ENCODE measurements around the gene EPHA6. TPM values are rescaled to one million over a fixed set of nuclear protein-coding genes. Genes with fewer than 3 reads are reported as not detected.

The EPHA6 gene
- polyA plus RNA-seq, 2 of the 4 experiments (the other 2 are of a cell fraction): 0.08 TPM

DNA sequence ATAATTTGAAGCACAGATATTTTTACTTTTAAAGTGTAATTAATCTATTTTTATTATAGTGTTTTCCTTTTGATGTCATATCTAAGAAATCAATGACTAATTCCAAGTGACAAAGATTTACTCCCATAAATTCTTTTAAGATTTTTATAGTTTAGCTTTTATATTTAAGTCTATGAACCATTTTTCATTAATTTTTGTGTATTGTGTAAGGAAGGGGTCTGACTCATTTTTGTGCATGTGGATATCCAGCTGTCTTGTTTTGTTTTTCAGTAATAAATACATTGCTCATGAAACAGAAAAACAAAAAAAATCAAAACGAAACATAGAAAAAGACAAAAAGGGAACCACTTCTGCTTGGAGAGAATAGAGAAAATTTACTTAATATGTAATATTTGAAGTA is 145.1 kb downstream of the EPHA6 start:
- ChIA-PET CTCF (no interaction called here), POLR2A (no interaction called here)
- H3K4me2 ChIP-seq: no peak overlapping the region
- WGBS (ENCODE audit: missing lambda C conversion rate): 3% methylated on average over 1 of the region's 1 CpG
- H3K9me3 ChIP-seq: no peaks in the 10 kb centered on the region
- TF ChIP-seq, protein P1, sequence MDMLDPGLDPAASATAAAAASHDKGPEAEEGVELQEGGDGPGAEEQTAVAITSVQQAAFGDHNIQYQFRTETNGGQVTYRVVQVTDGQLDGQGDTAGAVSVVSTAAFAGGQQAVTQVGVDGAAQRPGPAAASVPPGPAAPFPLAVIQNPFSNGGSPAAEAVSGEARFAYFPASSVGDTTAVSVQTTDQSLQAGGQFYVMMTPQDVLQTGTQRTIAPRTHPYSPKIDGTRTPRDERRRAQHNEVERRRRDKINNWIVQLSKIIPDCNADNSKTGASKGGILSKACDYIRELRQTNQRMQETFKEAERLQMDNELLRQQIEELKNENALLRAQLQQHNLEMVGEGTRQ (IDR thresholded peaks at IDR 0.05): no peak
- TF ChIP-seq FOXS1 (CRISPR knock-in tag; IDR thresholded peaks at IDR 0.05) (no peak), NR3C1 (IDR thresholded peaks at IDR 0.05) (no peak), EHMT2 (IDR thresholded peaks at IDR 0.05; ENCODE audit: low read depth) (no peak), POLR2A (IDR thresholded peaks at IDR 0.05; ENCODE audit: low read length) (no peak), JUNB (IDR thresholded peaks at IDR 0.05) (no peak), RFX5 (IDR thresholded peaks at IDR 0.05) (no peak)
- TF ChIP-seq, protein P2, sequence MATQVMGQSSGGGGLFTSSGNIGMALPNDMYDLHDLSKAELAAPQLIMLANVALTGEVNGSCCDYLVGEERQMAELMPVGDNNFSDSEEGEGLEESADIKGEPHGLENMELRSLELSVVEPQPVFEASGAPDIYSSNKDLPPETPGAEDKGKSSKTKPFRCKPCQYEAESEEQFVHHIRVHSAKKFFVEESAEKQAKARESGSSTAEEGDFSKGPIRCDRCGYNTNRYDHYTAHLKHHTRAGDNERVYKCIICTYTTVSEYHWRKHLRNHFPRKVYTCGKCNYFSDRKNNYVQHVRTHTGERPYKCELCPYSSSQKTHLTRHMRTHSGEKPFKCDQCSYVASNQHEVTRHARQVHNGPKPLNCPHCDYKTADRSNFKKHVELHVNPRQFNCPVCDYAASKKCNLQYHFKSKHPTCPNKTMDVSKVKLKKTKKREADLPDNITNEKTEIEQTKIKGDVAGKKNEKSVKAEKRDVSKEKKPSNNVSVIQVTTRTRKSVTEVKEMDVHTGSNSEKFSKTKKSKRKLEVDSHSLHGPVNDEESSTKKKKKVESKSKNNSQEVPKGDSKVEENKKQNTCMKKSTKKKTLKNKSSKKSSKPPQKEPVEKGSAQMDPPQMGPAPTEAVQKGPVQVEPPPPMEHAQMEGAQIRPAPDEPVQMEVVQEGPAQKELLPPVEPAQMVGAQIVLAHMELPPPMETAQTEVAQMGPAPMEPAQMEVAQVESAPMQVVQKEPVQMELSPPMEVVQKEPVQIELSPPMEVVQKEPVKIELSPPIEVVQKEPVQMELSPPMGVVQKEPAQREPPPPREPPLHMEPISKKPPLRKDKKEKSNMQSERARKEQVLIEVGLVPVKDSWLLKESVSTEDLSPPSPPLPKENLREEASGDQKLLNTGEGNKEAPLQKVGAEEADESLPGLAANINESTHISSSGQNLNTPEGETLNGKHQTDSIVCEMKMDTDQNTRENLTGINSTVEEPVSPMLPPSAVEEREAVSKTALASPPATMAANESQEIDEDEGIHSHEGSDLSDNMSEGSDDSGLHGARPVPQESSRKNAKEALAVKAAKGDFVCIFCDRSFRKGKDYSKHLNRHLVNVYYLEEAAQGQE (IDR thresholded peaks at IDR 0.05): no peak
- no peak for FAIRE-seq
- H3K27ac ChIP-seq: no peak overlapping the region
- no peaks in the 10 kb centered on the region for H3K4me1 ChIP-seq
- ATAC-seq: no peak
- H3K4me3 ChIP-seq: no peak overlapping the region
- DNase-seq (ENCODE audit: low read depth in 1 of 2, low spot score in 1 of 2): no peak

DNA sequence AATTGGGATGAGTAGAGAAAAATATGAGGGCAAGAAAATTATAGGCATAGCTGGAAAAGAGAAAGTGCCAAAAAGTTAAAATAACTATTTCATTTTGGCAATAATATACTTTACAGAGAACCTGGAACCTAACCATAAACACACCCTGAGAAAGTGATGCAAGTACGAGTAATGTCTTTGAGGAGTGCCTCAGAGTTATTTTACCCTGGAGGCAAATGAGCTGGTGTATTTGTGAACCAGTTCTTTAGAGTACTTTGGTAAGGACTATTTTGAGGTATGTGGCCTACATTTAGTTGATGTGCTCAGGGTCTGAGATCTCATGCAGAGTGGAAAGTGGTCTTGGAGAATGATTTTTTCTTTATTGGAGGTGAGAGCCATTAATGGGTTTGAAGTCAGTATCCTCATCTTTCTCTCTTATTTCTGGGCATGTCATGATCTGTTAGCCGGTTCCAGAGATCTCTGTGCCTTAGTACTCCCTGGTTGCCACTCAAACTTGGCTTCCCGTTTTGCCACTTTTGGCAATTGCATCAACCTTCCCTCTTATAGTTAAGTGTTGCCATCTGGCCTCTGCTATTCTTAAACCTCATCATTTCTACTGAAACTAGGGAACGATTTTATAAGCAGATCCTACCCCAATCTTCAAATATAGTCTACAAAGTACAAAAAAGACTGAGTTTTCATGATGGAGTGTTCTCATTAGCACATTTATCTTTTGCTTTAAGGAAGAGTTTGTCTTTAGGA is 145.7 kb downstream of the EPHA6 start:
- Histone ChIP-seq H3K9me3 (no peaks in the 10 kb centered on the region), H3K4me3 (no peak overlapping the region), H3K4me2 (no peak overlapping the region), H3K27ac (no peak overlapping the region), H3K4me1 (no peaks in the 10 kb centered on the region)
- CTCF ChIA-PET: no interaction called here
- POLR2A ChIA-PET: no interaction called here
- WGBS (ENCODE audit: missing lambda C conversion rate): 3% methylated on average over 4 of the region's 4 CpGs
- FAIRE-seq (no peak), DNase-seq (ENCODE audit: low read depth in 1 of 2, low spot score in 1 of 2) (no peak), ATAC-seq (no peak)
- TF ChIP-seq EHMT2 (IDR thresholded peaks at IDR 0.05; ENCODE audit: low read depth) (no peak), NPAS2 (CRISPR knock-in tag; IDR thresholded peaks at IDR 0.05; ENCODE audit: borderline replicate concordance) (no peak), FOSL2 (IDR thresholded peaks at IDR 0.05) (no peak), FOSL2 (CRISPR knock-in tag; IDR thresholded peaks at IDR 0.05) (no peak), ZSCAN20 (CRISPR knock-in tag; IDR thresholded peaks at IDR 0.05) (no peak), GATA3 (IDR thresholded peaks at IDR 0.05; ENCODE audit: borderline replicate concordance) (no peak), PHF8 (IDR thresholded peaks at IDR 0.05; ENCODE audit: borderline replicate concordance, low read depth) (no peak), RCOR1 (IDR thresholded peaks at IDR 0.05; ENCODE audit: low read depth, low read length) (no peak), ZC3H11A (IDR thresholded peaks at IDR 0.05) (no peak), ZFP36 (IDR thresholded peaks at IDR 0.05; ENCODE audit: borderline replicate concordance, partially characterized antibody) (no peak), POLR2AphosphoS2 (conservative IDR thresholded peaks at IDR 0.05; ENCODE audit: low read length) (no peak)
- TF ChIP-seq, protein P3, sequence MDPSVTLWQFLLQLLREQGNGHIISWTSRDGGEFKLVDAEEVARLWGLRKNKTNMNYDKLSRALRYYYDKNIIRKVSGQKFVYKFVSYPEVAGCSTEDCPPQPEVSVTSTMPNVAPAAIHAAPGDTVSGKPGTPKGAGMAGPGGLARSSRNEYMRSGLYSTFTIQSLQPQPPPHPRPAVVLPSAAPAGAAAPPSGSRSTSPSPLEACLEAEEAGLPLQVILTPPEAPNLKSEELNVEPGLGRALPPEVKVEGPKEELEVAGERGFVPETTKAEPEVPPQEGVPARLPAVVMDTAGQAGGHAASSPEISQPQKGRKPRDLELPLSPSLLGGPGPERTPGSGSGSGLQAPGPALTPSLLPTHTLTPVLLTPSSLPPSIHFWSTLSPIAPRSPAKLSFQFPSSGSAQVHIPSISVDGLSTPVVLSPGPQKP (IDR thresholded peaks at IDR 0.05; ENCODE audit: low read depth, low read length): no peak
- TF ChIP-seq, protein P4, sequence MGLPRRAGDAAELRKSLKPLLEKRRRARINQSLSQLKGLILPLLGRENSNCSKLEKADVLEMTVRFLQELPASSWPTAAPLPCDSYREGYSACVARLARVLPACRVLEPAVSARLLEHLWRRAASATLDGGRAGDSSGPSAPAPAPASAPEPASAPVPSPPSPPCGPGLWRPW (IDR thresholded peaks at IDR 0.05): no peak
- TF ChIP-seq, protein P2 (IDR thresholded peaks at IDR 0.05): no peak
- TF ChIP-seq, protein P5, sequence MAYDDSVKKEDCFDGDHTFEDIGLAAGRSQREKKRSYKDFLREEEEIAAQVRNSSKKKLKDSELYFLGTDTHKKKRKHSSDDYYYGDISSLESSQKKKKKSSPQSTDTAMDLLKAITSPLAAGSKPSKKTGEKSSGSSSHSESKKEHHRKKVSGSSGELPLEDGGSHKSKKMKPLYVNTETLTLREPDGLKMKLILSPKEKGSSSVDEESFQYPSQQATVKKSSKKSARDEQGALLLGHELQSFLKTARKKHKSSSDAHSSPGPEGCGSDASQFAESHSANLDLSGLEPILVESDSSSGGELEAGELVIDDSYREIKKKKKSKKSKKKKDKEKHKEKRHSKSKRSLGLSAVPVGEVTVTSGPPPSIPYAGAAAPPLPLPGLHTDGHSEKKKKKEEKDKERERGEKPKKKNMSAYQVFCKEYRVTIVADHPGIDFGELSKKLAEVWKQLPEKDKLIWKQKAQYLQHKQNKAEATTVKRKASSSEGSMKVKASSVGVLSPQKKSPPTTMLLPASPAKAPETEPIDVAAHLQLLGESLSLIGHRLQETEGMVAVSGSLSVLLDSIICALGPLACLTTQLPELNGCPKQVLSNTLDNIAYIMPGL (CRISPR knock-in tag; IDR thresholded peaks at IDR 0.05; ENCODE audit: borderline replicate concordance): no peak

All from A549 (cell line).